BLaER1 treated with 17β-estradiol and CSF1 and Interleukin-3, amounts not matched to agents 10 nM and 100 nM (cell line): ENCODE results near the gene CD1E.

ENCODE experiments used
- H3K27ac ChIP-seq, 11 experiments: shearing (Covaris generic); formaldehyde crosslinking; 2 replicates each; pipeline ENCODE4 v1.8.1; 2022
- H3K27me3 ChIP-seq, 11 experiments: shearing (Covaris generic); formaldehyde crosslinking; 2 replicates each; pipeline ENCODE4 v1.8.1; 2022
- H3K36me3 ChIP-seq, 11 experiments: shearing (Covaris generic); formaldehyde crosslinking; 2 replicates each; pipeline ENCODE4 v1.8.1; 2022
- H3K4me1 ChIP-seq, 10 experiments: shearing (Covaris generic); formaldehyde crosslinking; 2 replicates each; pipeline ENCODE4 v1.8.1; 2022
- H3K4me2 ChIP-seq, 11 experiments: shearing (Covaris generic); formaldehyde crosslinking; 2 replicates each; pipeline ENCODE4 v1.8.1; 2022
- H3K4me3 ChIP-seq, 10 experiments: shearing (Covaris generic); formaldehyde crosslinking; 2 replicates each; pipeline ENCODE4 v1.8.1; 2022
- H3K9ac ChIP-seq, 11 experiments: shearing (Covaris generic); formaldehyde crosslinking; 2 replicates each; pipeline ENCODE4 v1.8.1; 2022
- H3K9me3 ChIP-seq, 11 experiments: shearing (Covaris generic); formaldehyde crosslinking; replicated peaks in 1 of 11; 2 replicates each; pipeline ENCODE4 v1.8.1; 2022
- H4K20me1 ChIP-seq, 11 experiments: shearing (Covaris generic); formaldehyde crosslinking; 2 replicates each; pipeline ENCODE4 v1.8.1; 2022
- Cebpa-rat ChIP-seq, 11 experiments: shearing (Covaris generic); IDR thresholded peaks; 2 replicates each; pipeline ENCODE4 v1.8.1; 2022

Gene CD1E

DNA sequence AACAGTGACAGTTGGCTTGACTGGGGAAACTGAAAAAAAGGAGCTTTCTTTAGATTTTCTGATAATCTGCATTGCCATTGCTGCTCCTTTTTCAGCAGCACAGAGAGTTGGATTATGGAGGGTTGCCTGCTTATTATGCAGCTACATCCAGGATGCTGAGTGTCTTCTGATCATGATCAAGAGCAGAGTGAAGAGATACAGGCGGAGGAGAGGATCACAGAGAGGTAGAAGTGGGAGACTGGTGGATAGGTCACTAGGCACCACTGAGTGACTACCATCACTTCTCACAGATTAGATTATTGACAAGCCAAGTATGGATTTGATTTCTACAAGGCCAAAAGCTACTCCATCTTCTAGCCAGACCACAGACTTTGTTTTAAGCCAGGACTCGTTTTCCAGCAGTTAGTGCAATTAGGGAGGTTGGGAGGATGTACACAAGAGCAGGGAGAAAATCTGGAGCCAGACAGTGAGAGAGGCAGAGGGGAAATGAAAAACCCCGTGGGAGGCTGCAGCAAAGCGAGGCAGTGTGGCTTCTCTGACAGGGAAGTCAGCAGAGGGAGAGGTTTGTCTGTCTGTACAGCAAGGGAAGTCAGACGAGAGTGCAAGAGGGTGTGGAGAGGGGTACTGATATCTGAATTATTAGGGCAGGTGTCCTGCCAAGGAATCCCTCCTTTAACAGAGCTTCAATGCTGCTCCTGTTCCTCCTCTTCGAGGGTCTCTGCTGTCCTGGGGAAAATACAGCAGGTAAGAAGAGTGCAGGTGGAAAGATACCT lies at the start of gene CD1E:
TSS of gene CD1E (plus strand) at position 592 of the 773 bp plus-strand sequence. CDS start at position 687, 95 bp downstream.
- Histone ChIP-seq H3K36me3 (no peaks in the 10 kb centered on the region), H3K27ac (peak within 1 kb of the TSS in 1 of 11 experiments; percentile 11; a peak in 1 of 22 replicates), H4K20me1 (no peaks in the 10 kb centered on the region), H3K9ac (peak within 1 kb of the TSS in 2 of 11 experiments; percentile 2 to 29; a peak in 2 of 22 replicates), H3K4me2 (peak within 1 kb of the TSS; percentile 60 to 83 (median 73)), H3K4me3 (no peak within 1 kb of the TSS), H3K4me1 (peaks cover 16 to 27% (median 20%) of the 10 kb centered on the region in 10 experiments), H3K27me3 (no peaks in the 10 kb centered on the region), H3K9me3 (peaks cover 0 to 9% (median 7%) of the 10 kb centered on the region in 11 experiments; a peak in 6 of 22 replicates)
- no peak for TF ChIP-seq Cebpa-rat (IDR thresholded peaks at IDR 0.05)

- no peak overlapping the region for H3K9ac ChIP-seq
- H3K27ac ChIP-seq, result no peak overlapping the region
- no peaks in the 10 kb centered on the region for H3K27me3 ChIP-seq
- H4K20me1 ChIP-seq, result no peaks in the 10 kb centered on the region
- no peak for TF ChIP-seq Cebpa-rat (IDR thresholded peaks at IDR 0.05)
- H3K4me3 ChIP-seq, result no peak overlapping the region
- H3K4me1 ChIP-seq, result no peaks in the 10 kb centered on the region
- no peak overlapping the region for H3K4me2 ChIP-seq
- H3K9me3 ChIP-seq, result peaks cover 27 to 58% (median 46%) of the 10 kb centered on the region in 11 experiments
- no peaks in the 10 kb centered on the region for H3K36me3 ChIP-seq
Observed at GRCh38 chr1:158310623-158311022, 43.1 kb upstream of the CD1E start.

GRCh38 chr1:158311066-158311465 lies 42.6 kb upstream of the CD1E start:
- Histone ChIP-seq H3K27ac (no peak overlapping the region), H3K4me2 (no peak overlapping the region), H3K9ac (no peak overlapping the region), H3K36me3 (no peaks in the 10 kb centered on the region), H3K4me1 (no peaks in the 10 kb centered on the region), H3K4me3 (no peak overlapping the region), H3K27me3 (no peaks in the 10 kb centered on the region), H3K9me3 (peaks cover 31 to 62% (median 49%) of the 10 kb centered on the region in 11 experiments), H4K20me1 (no peaks in the 10 kb centered on the region)
- no peak for TF ChIP-seq Cebpa-rat (IDR thresholded peaks at IDR 0.05)

DNA sequence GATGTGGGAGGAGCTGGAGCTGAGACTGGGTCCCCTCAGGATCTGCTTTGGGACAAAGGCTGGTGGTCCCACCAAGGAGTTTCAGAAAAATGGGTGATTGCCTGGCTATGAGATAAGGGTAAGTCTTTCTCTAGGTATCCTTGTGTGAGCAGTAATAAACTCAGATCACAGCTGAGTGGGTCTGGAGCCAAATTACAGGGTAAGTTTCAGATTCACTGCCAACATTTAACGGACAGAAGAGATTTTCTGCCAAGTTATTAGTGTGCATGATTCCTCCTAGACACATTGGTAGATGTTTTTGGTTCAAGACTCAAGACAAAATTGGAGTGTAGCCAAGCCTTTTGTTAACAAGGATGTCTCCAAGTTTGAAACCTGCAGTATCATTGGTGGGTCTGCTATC lies 29.8 kb upstream of the CD1E start:
- TF ChIP-seq Cebpa-rat (IDR thresholded peaks at IDR 0.05), result no peak
- Histone ChIP-seq H3K9me3 (peaks cover 33 to 67% (median 52%) of the 10 kb centered on the region in 11 experiments), H3K36me3 (peaks cover 0 to 10% (median 4%) of the 10 kb centered on the region in 11 experiments; a peak in 5 of 22 replicates), H3K4me2 (no peak overlapping the region), H3K9ac (no peak overlapping the region), H4K20me1 (no peaks in the 10 kb centered on the region), H3K4me3 (no peak overlapping the region), H3K27ac (no peak overlapping the region), H3K27me3 (no peaks in the 10 kb centered on the region), H3K4me1 (peaks cover 7 to 33% (median 21%) of the 10 kb centered on the region in 10 experiments)

DNA sequence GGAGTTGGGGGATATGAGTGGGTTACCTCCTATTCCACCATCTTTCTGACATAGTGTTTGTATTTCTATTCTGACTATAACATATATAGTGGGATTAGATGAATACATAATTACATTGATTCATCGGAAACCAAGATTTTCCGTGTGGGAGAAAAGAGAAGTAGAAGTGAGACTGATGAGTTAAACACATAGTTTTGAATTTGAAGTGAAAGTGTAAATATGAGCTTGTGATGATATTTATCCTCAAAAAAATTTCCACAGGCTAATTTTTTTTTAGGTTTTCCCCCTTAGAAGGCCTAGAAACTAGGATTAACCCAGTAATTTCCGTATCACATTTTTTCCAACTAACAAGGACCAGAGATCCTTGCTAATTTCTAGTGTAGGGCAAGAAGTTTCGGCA lies 29.3 kb upstream of the CD1E start:
- no peaks in the 10 kb centered on the region for H3K27me3 ChIP-seq
- H3K9ac ChIP-seq, result no peak overlapping the region
- no peak overlapping the region for H3K27ac ChIP-seq
- no peak overlapping the region for H3K4me3 ChIP-seq
- H3K4me2 ChIP-seq, result no peak overlapping the region
- TF ChIP-seq Cebpa-rat (IDR thresholded peaks at IDR 0.05), result no peak
- H4K20me1 ChIP-seq, result no peaks in the 10 kb centered on the region
- peaks cover 33 to 67% (median 52%) of the 10 kb centered on the region in 11 experiments for H3K9me3 ChIP-seq
- H3K36me3 ChIP-seq, result peaks cover 0 to 10% (median 4%) of the 10 kb centered on the region in 11 experiments; a peak in 5 of 22 replicates
- peaks cover 11 to 38% (median 27%) of the 10 kb centered on the region in 10 experiments for H3K4me1 ChIP-seq

- Histone ChIP-seq H3K4me1 (peaks cover 6 to 48% (median 31%) of the 10 kb centered on the region in 10 experiments; a peak in 18 of 20 replicates), H3K27me3 (no peaks in the 10 kb centered on the region), H3K9ac (no peak overlapping the region), H3K27ac (no peak overlapping the region), H3K4me2 (peak overlapping the region in 5 of 11 experiments; percentile 27 to 59 (median 37); a peak in 6 of 22 replicates), H4K20me1 (no peaks in the 10 kb centered on the region), H3K36me3 (peaks cover 0 to 10% (median 0%) of the 10 kb centered on the region in 11 experiments; a peak in 4 of 22 replicates), H3K9me3 (peaks cover 17 to 43% (median 29%) of the 10 kb centered on the region in 11 experiments), H3K4me3 (no peak overlapping the region)
- no peak for TF ChIP-seq Cebpa-rat (IDR thresholded peaks at IDR 0.05)
Observed at GRCh38 chr1:158327481-158327880, 26.2 kb upstream of the CD1E start.

- Histone ChIP-seq H3K4me3 (no peak overlapping the region), H3K27ac (peak overlapping the region in 1 of 11 experiments; percentile 7; a peak in 1 of 22 replicates), H3K9me3 (peaks cover 8 to 34% (median 19%) of the 10 kb centered on the region in 11 experiments), H3K27me3 (no peaks in the 10 kb centered on the region), H4K20me1 (no peaks in the 10 kb centered on the region), H3K4me2 (peak overlapping the region in 6 of 11 experiments; percentile 27 to 64 (median 40); a peak in 10 of 22 replicates), H3K9ac (no peak overlapping the region), H3K36me3 (peaks cover 0 to 8% (median 0%) of the 10 kb centered on the region in 11 experiments; a peak in 3 of 22 replicates), H3K4me1 (peaks cover 14 to 54% (median 36%) of the 10 kb centered on the region in 10 experiments)
- no peak for TF ChIP-seq Cebpa-rat (IDR thresholded peaks at IDR 0.05)
Observed at GRCh38 chr1:158328426-158328825, 25.3 kb upstream of the CD1E start.

DNA sequence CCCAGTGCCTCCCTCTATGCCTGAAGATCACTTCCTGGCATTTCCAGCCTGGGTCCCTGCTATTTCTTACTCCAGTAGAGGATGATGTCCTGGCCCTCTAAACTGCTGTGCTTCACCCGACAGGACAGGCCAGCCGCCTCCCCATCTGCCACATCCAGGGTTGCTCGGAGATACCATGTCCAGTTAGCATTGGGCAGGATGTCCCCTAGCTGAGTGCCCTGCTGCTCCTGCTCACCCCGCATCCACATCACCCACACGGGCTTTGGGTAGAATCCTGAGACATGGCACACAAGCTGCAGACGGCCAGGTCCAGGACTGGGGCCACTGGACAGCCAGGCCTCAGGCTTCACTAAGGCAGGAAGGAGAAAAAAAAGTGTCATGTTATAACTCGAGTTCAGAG lies 24.4 kb upstream of the CD1E start:
- Histone ChIP-seq H3K4me3 (no peak overlapping the region), H3K9ac (no peak overlapping the region), H3K4me2 (peak overlapping the region in 10 of 11 experiments; percentile 6 to 64 (median 34); a peak in 12 of 22 replicates), H3K27me3 (no peaks in the 10 kb centered on the region), H3K4me1 (peaks cover 23 to 62% (median 43%) of the 10 kb centered on the region in 10 experiments), H3K36me3 (no peaks in the 10 kb centered on the region), H3K9me3 (peaks cover 0 to 25% (median 10%) of the 10 kb centered on the region in 11 experiments; a peak in 18 of 22 replicates), H3K27ac (peak overlapping the region in 1 of 11 experiments; percentile 7; a peak in 1 of 22 replicates), H4K20me1 (no peaks in the 10 kb centered on the region)
- no peak for TF ChIP-seq Cebpa-rat (IDR thresholded peaks at IDR 0.05)

- peak overlapping the region in 10 of 11 experiments; percentile 6 to 64 (median 34); a peak in 11 of 22 replicates for H3K4me2 ChIP-seq
- no peaks in the 10 kb centered on the region for H4K20me1 ChIP-seq
- no peaks in the 10 kb centered on the region for H3K27me3 ChIP-seq
- no peak for TF ChIP-seq Cebpa-rat (IDR thresholded peaks at IDR 0.05)
- H3K27ac ChIP-seq, result peak overlapping the region in 1 of 11 experiments; percentile 7; a peak in 1 of 22 replicates
- no peak overlapping the region for H3K9ac ChIP-seq
- peaks cover 0 to 21% (median 7%) of the 10 kb centered on the region in 11 experiments; a peak in 14 of 22 replicates for H3K9me3 ChIP-seq
- no peaks in the 10 kb centered on the region for H3K36me3 ChIP-seq
- H3K4me1 ChIP-seq, result peaks cover 27 to 67% (median 47%) of the 10 kb centered on the region in 10 experiments
- H3K4me3 ChIP-seq, result no peak overlapping the region
Observed at GRCh38 chr1:158329733-158330132, 24.0 kb upstream of the CD1E start.
